ENCODE measurements around the gene DCTN2.

DCTN2 gene

DNA sequence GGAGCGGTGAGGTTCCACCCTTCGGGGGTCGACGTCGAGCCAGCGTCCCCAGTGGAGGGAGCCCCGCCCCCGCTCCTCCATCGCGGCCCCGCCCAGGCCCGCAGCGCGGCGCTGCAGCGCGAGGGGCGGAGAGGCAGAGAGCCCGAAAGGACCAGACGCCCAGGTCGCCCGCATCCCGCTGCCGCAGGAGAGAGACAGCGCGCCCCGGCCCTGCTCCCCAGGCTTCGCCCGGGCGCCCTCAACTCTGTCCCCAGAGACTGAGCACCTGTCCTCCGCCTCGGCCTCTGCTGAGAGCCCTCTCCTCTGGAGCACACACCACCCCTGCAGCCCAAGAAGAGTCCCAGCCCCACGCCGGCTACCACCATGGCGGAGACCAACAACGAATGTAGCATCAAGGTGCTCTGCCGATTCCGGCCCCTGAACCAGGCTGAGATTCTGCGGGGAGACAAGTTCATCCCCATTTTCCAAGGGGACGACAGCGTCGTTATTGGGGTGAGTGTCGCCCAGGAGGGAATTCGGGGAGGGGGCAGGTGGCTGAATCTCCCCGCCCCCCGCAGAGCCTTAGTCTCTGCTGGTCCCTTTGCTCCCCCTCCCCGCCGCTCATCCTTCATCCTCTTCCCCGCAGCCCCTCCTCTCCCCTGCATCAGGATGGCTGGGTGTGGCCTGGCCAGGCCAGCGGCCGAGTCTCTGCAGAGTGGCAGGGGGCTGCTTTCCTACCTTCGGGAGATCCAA is 3.1 kb upstream of the DCTN2 start, which contains the start of gene KIF5A:
TSS of gene KIF5A (plus strand) at position 136 of the 732 bp plus-strand sequence. CDS start at position 364, 228 bp downstream.
- Histone ChIP-seq H3K9me3 (ENCODE audit: control insufficient read depth, insufficient read depth, low read length) (no peaks in the 10 kb centered on the region), H3K36me3 (ENCODE audit: insufficient read depth, low read length) (no peaks in the 10 kb centered on the region; the same call in 1 of the 2 replicates), H3K9ac (ENCODE audit: low read depth, low read length) (peak within 1 kb of the TSS; percentile 46), H3K4me1 (ENCODE audit: insufficient read depth, low read length) (peaks cover 26% of the 10 kb centered on the region)

DNA sequence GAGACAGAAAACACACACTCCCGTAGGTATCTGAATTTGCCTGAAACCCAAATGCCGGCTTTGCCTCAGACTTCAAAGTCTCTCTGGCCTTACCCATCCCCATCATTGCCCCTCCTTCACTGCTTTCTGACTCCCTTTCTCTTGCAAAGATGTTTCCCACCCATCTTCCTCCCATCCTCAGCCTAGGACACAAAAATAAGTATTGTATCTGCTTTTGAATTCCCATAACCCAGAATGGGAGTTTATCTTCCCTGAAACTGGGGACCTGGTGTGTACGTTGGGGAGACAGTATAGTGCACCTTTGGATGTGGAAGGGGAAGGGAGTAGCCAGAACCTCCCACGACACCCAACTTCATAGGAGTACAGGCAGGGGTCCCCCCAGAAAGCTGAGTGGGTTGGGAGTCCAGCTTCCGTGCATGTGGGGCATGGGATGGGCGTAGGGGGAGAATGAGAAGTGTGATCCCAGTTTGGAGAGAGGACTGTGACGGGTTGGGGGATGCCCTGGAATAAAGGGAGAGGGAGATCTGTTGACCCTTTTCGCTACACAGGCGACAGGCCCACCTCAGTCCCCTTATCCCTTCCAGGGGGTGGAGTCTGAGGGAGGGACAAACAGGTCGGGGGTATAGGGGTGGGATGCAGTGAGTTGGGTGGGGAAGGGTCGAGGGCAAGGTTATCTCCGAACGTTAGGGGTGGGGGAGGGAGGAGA is 2.4 kb upstream of the DCTN2 start:
- peaks cover 3% of the 10 kb centered on the region; the same call in 1 of the 2 replicates for H3K36me3 ChIP-seq (ENCODE audit: insufficient read depth, low read length)
- H3K9ac ChIP-seq (ENCODE audit: low read depth, low read length) = peak overlapping the region; percentile 46
- H3K4me1 ChIP-seq (ENCODE audit: insufficient read depth, low read length) = peaks cover 26% of the 10 kb centered on the region
- no peaks in the 10 kb centered on the region for H3K9me3 ChIP-seq (ENCODE audit: control insufficient read depth, insufficient read depth, low read length)

DNA sequence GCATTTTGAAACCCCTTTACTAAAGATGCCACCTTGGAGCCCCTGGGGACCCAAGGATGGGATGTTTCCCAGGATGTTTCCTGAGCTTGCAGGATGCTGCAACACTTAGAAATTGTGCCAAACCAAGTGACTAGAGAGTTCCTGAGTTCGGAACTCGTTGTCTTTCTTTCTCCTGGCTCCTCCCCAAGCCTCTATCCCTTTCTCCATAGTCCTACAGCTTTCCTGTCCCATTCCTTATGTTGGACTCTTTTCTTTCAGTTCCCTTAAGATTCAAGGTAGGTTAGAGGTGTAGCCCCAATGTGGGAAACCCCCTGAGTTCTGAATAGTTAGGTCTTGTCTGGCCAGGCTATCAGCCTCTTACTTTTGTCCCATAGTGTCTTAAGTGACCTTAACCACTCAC is 1.5 kb upstream of the DCTN2 start:
- Histone ChIP-seq H3K36me3 (ENCODE audit: insufficient read depth, low read length) (peaks cover 3% of the 10 kb centered on the region; the same call in 1 of the 2 replicates), H3K9ac (ENCODE audit: low read depth, low read length) (no peak overlapping the region), H3K9me3 (ENCODE audit: control insufficient read depth, insufficient read depth, low read length) (no peaks in the 10 kb centered on the region), H3K4me1 (ENCODE audit: insufficient read depth, low read length) (peaks cover 26% of the 10 kb centered on the region)

DNA sequence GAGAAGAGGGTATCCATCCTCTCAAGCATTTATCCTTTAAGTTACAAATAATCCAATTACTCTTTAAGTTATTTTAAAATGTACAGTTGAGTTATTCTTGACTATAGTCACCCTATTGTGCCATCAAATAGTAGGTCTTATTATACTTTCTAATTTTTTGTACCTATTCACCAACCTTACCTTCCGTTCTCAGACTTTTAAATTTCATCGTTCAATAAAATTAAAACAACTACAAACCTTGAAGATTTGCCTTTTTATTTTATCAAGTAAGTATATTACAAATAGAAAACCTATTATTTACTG is 972 bp upstream of the DCTN2 start:
- Histone ChIP-seq H3K9me3 (ENCODE audit: control insufficient read depth, insufficient read depth, low read length) (no peaks in the 10 kb centered on the region), H3K9ac (ENCODE audit: low read depth, low read length) (no peak overlapping the region), H3K36me3 (ENCODE audit: insufficient read depth, low read length) (peaks cover 3% of the 10 kb centered on the region; the same call in 1 of the 2 replicates), H3K4me1 (ENCODE audit: insufficient read depth, low read length) (peaks cover 24% of the 10 kb centered on the region)

DNA sequence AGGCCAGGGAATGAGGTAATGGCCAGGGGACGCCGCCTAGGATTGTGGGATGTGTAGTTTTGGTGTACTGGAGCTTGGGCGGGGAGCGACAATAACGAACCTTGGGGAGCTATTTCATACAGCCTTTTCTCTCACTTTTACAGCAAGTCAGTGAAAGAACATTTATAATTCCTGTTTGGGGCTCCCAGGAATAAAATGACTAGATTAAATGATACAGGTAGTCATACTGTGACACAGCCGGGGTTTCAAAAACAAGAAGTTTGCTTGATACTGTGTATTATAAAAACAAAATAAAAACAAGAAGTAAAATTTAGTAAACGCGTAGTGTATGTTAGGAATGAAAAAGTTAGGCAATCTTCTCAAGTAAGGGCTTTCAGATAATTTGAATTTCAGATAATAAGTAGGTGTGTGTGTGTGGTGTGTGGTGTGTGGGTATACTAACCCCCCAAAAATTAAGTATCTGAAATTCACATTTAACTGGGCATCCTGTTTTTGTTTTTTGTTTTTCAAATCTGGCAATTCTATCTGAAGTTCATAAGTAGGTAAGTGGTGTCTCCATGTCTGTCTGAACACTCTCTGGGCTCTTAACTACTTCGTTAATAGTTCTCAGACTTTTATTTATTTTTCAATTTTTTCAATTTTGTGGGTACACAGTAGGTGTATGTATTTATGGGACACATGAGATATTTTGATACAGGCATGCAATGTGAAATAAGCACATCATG is 458 bp upstream of the DCTN2 start:
- Histone ChIP-seq H3K4me1 (ENCODE audit: insufficient read depth, low read length) (peaks cover 22% of the 10 kb centered on the region), H3K36me3 (ENCODE audit: insufficient read depth, low read length) (peaks cover 3% of the 10 kb centered on the region; the same call in 1 of the 2 replicates), H3K9ac (ENCODE audit: low read depth, low read length) (0 out of 2 replicates have a peak overlapping the region, but pooled peaks have one; percentile 91), H3K9me3 (ENCODE audit: control insufficient read depth, insufficient read depth, low read length) (no peaks in the 10 kb centered on the region)

DNA sequence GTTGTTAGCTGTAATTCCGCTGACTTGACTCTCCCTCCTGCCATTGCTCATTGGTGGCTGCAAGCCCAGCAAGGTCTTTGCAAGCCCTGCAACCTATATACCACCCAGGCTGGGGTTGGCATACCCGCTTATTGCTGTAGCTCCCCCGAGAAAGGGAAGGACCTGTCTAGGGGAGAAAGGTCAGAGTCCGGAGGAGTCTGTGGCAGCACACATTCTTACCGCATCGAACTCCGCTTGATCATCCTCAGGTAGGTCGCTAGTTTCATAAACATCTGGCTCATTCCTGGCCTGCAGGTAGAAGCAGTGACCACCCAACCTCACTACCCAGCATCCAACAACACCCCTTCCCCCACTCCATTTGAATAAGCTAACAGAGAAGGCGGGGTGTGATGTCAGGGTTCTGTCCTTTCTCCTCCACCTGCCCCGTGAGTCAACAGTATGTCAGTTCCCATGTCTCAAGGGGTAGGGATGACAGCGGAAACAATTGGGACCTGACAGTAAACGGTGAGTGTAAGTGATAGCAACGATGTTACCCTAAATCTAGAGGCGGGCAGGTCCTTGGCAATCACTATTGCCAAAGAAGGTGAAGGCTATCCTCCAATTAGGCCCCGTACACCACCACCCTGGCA is 1.1 kb downstream of the DCTN2 start:
- H3K4me1 ChIP-seq (ENCODE audit: insufficient read depth, low read length) = peaks cover 22% of the 10 kb centered on the region
- peak overlapping the region; percentile 91 for H3K9ac ChIP-seq (ENCODE audit: low read depth, low read length)
- peaks cover 3% of the 10 kb centered on the region; the same call in 1 of the 2 replicates for H3K36me3 ChIP-seq (ENCODE audit: insufficient read depth, low read length)
- no peaks in the 10 kb centered on the region for H3K9me3 ChIP-seq (ENCODE audit: control insufficient read depth, insufficient read depth, low read length)

DNA sequence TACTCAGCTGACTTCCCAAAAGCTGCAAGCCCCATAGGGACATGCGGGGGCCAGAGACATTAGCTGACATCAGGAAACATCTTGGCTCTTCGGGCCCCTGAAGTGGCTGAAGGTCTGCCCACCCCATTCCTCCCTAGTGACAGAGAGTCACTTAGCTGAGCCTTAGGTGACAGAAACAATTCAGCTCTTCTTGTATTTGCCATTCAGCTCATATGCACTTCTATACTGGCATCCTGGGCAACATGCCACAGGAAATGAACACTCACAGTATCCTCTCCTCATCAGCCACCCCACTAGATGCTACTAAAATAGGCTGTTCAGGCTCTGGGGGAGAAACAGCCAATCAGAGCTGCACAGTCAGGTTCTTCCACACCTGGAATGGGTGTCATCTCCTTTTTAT is 3.4 kb downstream of the DCTN2 start:
- peaks cover 5% of the 10 kb centered on the region; the same call in 1 of the 2 replicates for H3K36me3 ChIP-seq (ENCODE audit: insufficient read depth, low read length)
- H3K9ac ChIP-seq (ENCODE audit: low read depth, low read length) = no peak overlapping the region
- peaks cover 11% of the 10 kb centered on the region for H3K4me1 ChIP-seq (ENCODE audit: insufficient read depth, low read length)
- no peaks in the 10 kb centered on the region for H3K9me3 ChIP-seq (ENCODE audit: control insufficient read depth, insufficient read depth, low read length)

DNA sequence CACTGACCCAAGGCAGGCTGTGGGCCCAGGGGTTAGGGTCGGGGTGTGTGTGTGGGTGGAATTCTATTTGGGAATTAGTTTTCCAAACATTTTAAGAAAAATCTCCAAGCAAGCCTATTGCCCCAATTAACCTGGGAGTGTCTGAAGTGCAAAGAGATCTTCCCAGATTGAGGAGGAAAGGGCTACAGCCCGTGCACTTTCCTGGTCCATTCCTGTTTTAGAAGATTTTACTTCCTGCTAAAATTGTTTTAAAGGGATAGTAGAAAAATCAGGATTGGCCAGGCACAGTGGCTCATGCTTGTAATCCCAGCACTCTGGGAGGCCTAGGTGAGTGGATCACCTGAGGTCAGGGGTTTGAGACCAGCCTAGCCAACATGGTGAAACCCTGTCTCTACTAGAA is 5.3 kb downstream of the DCTN2 start:
- H3K4me1 ChIP-seq (ENCODE audit: insufficient read depth, low read length) = peaks cover 11% of the 10 kb centered on the region
- no peak overlapping the region for H3K9ac ChIP-seq (ENCODE audit: low read depth, low read length)
- H3K9me3 ChIP-seq (ENCODE audit: control insufficient read depth, insufficient read depth, low read length) = no peaks in the 10 kb centered on the region
- H3K36me3 ChIP-seq (ENCODE audit: insufficient read depth, low read length) = peaks cover 8% of the 10 kb centered on the region; the same call in 1 of the 2 replicates

DNA sequence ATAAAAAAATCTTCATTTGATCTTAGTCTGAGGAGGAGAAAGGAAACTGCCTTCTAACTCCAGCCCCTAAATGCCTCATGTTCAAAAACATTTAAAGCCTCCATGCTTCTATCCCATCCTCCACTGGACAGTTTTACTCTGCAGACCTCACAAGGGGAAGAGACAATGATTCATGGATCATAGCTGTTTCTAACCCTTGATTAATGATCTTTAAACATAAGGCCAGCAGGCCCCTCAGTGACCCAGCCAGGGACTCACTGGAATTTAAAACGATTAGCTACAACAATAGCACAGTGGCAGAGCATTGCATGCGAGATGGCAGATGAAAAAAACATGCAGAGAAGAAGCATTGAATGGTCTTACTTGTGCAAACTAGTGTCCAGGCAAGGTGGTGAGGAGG is 6.0 kb downstream of the DCTN2 start:
- peaks cover 8% of the 10 kb centered on the region; the same call in 1 of the 2 replicates for H3K36me3 ChIP-seq (ENCODE audit: insufficient read depth, low read length)
- H3K9me3 ChIP-seq (ENCODE audit: control insufficient read depth, insufficient read depth, low read length) = no peaks in the 10 kb centered on the region
- peaks cover 6% of the 10 kb centered on the region for H3K4me1 ChIP-seq (ENCODE audit: insufficient read depth, low read length)
- H3K9ac ChIP-seq (ENCODE audit: low read depth, low read length) = no peak overlapping the region

DNA sequence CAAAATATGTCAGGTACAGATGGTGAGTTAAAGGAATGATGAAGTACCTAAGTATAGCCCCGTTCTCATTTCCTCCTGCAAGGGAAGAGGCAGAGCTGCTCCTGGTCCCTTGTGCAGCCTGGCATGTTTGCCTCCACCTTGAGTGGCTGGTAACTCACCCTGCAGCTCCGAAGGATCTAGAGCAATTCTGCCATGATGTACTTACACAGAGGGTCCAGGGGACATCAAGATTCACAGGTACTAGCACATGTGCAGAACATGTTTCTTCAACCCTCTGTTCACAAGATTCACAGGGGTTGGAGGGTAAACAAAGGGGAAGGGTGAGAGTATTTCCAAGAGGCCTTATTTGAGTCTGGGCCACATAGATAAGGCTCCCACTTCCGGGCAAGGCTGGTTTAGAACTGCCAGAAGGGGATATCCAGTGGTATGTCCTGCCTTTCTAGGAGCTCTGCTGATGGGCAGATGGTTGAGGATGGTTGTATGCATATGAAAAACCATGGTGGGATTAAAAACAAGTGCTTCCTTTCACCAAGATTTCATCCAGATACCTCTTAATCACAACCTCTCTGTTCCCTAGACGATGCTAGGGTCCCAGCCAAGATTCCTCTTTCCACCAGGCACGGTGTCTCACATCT is 7.7 kb downstream of the DCTN2 start:
- no peak overlapping the region for H3K9ac ChIP-seq (ENCODE audit: low read depth, low read length)
- H3K9me3 ChIP-seq (ENCODE audit: control insufficient read depth, insufficient read depth, low read length) = no peaks in the 10 kb centered on the region
- H3K36me3 ChIP-seq (ENCODE audit: insufficient read depth, low read length) = peaks cover 12% of the 10 kb centered on the region; the same call in 1 of the 2 replicates
- no peaks in the 10 kb centered on the region for H3K4me1 ChIP-seq (ENCODE audit: insufficient read depth, low read length)

DNA sequence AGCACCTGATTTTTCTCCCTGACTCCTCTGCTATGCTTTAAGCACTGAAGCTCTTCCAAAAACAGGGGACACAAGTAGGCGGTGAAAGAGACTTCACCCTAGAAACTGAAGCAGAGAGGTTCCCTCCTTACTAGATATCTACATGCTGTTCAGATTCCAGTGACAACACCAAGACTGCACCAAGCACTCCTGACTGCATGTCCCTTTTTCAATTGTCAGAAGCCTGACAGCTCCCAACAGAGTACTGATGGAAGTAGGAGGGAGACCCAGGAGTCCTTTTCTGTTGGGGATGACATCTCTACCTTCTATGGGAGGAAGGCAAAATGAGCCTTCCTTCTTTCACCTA is 10.4 kb downstream of the DCTN2 start:
- no peaks in the 10 kb centered on the region for H3K4me1 ChIP-seq (ENCODE audit: insufficient read depth, low read length)
- H3K9ac ChIP-seq (ENCODE audit: low read depth, low read length) = no peak overlapping the region
- H3K36me3 ChIP-seq (ENCODE audit: insufficient read depth, low read length) = peaks cover 20% of the 10 kb centered on the region; the same call in 1 of the 2 replicates
- no peaks in the 10 kb centered on the region for H3K9me3 ChIP-seq (ENCODE audit: control insufficient read depth, insufficient read depth, low read length)

DNA sequence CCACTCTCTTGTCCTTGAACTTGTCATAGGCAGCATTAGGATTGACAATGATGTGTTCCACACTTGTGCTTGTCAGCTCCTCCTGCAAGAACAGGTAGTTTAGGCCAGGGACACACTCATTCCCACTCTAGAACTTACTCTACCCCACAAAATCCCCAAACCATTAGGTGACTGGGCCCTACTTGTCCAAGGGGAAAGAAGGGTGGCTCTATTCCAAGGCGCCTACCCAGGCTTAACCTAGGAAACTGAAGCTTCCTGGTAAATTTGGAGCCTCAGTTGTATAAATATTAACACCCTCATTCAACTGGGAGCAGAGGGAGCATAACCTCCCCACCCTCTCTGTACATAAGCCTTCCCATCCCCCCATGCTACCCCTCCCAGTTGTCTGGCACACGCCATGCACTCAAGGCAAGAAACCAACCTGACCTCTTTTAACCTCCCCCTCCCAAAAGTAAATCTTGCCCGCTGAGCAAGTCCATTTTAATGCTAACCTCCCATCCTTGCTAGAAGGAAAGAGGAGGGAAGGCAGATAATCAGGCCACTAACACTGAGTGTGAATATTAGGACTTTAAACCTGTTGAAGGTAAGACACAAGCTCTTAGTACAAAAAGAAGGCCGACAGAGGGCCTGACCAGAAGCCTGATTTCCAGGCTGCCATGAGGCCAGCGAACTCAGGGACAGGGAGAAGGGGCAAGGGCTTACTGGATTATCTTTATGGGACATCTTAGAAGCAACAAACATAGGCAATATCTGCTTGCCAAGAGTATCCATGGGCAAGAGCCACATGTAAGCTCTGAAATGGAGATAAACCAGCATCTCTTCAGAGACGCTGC is 11.0 kb downstream of the DCTN2 start:
- Histone ChIP-seq H3K9me3 (ENCODE audit: control insufficient read depth, insufficient read depth, low read length) (no peaks in the 10 kb centered on the region), H3K9ac (ENCODE audit: low read depth, low read length) (no peak overlapping the region), H3K36me3 (ENCODE audit: insufficient read depth, low read length) (peaks cover 21% of the 10 kb centered on the region; the same call in 1 of the 2 replicates), H3K4me1 (ENCODE audit: insufficient read depth, low read length) (no peaks in the 10 kb centered on the region)

DNA sequence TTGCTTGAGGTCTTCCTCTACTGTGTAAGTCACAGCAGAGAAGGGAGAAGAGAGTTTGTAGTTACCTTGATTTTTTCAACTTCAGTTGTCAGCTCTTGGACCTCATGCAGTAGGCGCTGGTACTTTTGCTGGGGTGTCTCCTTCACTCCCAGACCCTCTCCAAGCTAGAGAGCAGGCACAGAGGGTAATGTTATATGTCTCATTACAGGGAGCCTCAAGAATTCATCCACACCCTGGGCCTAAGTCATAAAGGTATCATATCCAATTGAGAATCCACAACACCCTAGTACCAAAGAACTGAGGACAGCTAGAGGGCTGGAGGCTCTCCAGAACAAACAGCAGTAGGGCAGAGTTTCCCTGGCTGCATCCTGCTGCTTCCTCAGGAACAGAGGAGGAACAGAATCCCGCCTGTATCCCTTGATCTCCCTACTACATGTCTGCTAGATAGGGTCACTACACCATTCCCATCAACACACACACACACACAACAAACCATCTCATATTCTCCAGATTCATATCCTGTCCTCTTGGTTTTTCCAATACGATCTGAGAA is 11.9 kb downstream of the DCTN2 start:
- Histone ChIP-seq H3K9ac (ENCODE audit: low read depth, low read length) (no peak overlapping the region), H3K9me3 (ENCODE audit: control insufficient read depth, insufficient read depth, low read length) (no peaks in the 10 kb centered on the region), H3K36me3 (ENCODE audit: insufficient read depth, low read length) (peaks cover 27% of the 10 kb centered on the region; the same call in 1 of the 2 replicates), H3K4me1 (ENCODE audit: insufficient read depth, low read length) (no peaks in the 10 kb centered on the region)

Data from ES-I3 (cell line).